ENCODE data around the gene CHD3. TPM values are rescaled to one million over a fixed set of nuclear protein-coding genes. Genes with fewer than 3 reads are reported as not detected.

CHD3 gene
- total RNA-seq (2014; rRNA removed; shearing (Covaris generic)), result 77.9 and 83.9 TPM in 2 replicates

GRCh38 chr17:7888184-7888920 is at the start of gene CHD3:
CHD3 (plus strand) TSS chr17:7888789; CDS start chr17:7889001, 212 bp downstream.

GRCh38 chr17:7854851-7855659 is 33.5 kb upstream of the CHD3 start, which contains the start of gene TMEM88:
TMEM88 (plus strand) TSS chr17:7855066; CDS start chr17:7855075, 9 bp downstream.

GRCh38 chr17:7856811-7857712 is 31.5 kb upstream of the CHD3 start, which contains the start of gene NAA38:
NAA38 (minus strand) TSS chr17:7857559; CDS start chr17:7857463, 96 bp downstream.

GRCh38 chr17:7857713-7858521 is 30.7 kb upstream of the CHD3 start, which contains the start of gene CYB5D1:
CYB5D1 (plus strand) TSS chr17:7858003; CDS start chr17:7858135, 132 bp downstream.

DNA sequence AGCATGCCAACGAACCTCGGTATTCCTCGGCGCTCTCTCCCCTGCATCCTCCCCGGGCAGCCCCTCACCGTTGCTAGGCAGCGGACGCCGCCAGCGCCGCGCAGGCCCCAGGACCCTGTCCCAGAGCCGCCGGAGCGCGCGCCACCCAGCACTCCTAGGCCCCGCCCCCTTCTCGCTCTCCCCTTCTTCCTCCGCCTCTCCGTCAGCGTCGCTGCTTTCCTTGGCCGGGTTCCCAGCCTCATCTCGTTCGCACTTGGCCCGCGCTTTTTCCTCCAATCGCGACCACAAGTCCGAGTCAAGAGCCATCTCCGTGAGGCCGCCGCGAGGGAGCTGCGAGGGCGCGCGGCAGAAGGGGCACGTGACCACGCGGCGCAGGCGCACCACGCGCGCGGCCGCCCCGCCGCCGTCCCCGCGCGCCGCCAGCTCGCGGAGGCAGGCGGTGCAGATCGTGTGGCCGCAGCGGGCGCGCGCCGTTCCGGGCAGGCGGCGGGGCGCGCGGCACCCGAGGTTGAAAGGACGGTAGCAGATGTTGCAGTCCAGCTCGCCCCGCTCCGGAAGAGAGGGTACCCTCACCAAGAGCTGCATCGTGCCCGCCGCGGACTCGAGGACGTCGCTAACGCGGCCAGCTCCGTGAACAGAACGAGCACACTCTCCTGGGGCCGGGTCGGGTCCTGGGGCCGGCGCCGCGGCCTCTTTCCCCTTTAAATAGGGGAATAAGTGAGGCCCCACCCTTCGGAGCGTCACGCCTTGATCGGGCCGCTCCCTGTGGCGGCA is 27.2 kb downstream of the CHD3 start, which contains the start of gene RNF227:
TSS of gene RNF227 (minus strand) at position 679 of the 774 bp plus-strand sequence. CDS start at position 585, 94 bp downstream.

DNA sequence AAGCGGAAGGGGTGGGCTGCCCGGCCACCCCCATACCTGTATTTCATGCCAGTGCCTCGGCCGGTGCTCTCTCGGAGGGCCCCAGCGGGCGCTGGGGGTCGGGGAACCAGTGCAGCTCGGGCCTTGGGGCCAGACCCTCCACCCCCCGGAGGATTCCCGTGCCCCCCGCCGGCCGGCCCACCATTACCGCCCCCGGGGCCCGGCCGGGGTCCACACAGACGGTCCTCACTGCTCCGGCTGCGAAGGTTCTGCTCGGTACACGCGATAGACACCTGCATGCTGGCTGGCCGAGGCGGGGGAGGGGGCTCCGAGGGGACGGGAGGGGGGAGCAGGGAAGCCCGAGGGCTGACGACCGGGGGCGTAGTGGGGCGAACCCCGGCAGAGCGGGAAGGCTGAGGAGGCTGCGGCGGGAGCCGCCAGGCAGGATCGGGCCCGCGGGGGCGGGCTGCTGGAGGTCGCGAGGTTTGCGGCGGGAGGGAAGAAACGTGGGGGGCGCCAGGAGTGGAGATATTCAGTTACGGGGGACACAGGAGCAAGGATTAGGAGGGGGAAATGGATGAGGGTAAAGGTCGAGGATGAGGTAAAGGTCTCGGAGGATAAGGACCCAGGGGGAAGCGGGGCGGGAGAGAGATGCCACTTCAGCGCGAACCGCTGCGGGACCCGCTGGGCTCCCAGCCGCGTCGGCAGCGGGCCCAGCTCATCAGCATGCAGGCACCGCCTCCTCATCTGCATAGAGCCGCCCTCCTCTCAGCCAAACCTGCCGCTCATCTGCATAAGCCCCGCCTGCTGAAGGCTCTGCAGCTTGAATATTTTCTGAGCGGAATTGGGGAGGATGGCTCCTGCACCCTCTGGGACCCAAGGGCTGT is 40.8 kb downstream of the CHD3 start, which contains the start of gene KCNAB3:
TSS of gene KCNAB3 (minus strand) at position 699 of the 866 bp plus-strand sequence. CDS start at position 278, 421 bp downstream.

GRCh38 chr17:7931709-7932482 is 43.3 kb downstream of the CHD3 start, which contains the start of the genes CNTROB and TRAPPC1:
CNTROB (plus strand) TSS chr17:7932206; CDS start chr17:7933080, 874 bp downstream.
TRAPPC1 (minus strand) TSS chr17:7931946; CDS start chr17:7931829, 117 bp downstream.

Small RNA genes within 50 kb of the gene (small RNA-seq; reads per million reads assigned to genes)
- gene SCARNA21, result 61.9 reads per million, percentile 95 among the genes with 10 or more reads in this experiment

Other genes with a start within 250 kb of the CHD3 start
- gene ATP1B2, start 237.9 kb upstream of the CHD3 start, total RNA-seq (2014; rRNA removed; shearing (Covaris generic)), result 0.03 and 0.08 TPM in 2 replicates
- gene TP53, start 201.3 kb upstream of the CHD3 start, total RNA-seq (2014; rRNA removed; shearing (Covaris generic)), result 40.1 and 41.7 TPM in 2 replicates
- gene WRAP53, start 200.3 kb upstream of the CHD3 start, total RNA-seq (2014; rRNA removed; shearing (Covaris generic)), result 10.4 and 22.0 TPM in 2 replicates
- 2.6 and 3.1 TPM in 2 replicates for gene EFNB3, start 183.6 kb upstream of the CHD3 start, total RNA-seq (2014; rRNA removed; shearing (Covaris generic))
- gene DNAH2, start 171.0 kb upstream of the CHD3 start, total RNA-seq (2014; rRNA removed; shearing (Covaris generic)), result 4.2 and 8.5 TPM in 2 replicates
- gene KDM6B, start 54.6 kb upstream of the CHD3 start, total RNA-seq (2014; rRNA removed; shearing (Covaris generic)), result 38.3 and 73.9 TPM in 2 replicates
- gene TMEM88, start 33.7 kb upstream of the CHD3 start, total RNA-seq (2014; rRNA removed; shearing (Covaris generic)), result 1.4 TPM in 1 of 2 replicates, not detected in the other
- gene NAA38, start 31.2 kb upstream of the CHD3 start, total RNA-seq (2014; rRNA removed; shearing (Covaris generic)), result 159 and 172 TPM in 2 replicates
- gene CYB5D1, start 30.8 kb upstream of the CHD3 start, total RNA-seq (2014; rRNA removed; shearing (Covaris generic)), result 9.3 and 11.5 TPM in 2 replicates
- gene RNF227, start 27.5 kb downstream of the CHD3 start, total RNA-seq (2014; rRNA removed; shearing (Covaris generic)), result 3.0 and 4.1 TPM in 2 replicates
- gene KCNAB3, start 41.1 kb downstream of the CHD3 start, total RNA-seq (2014; rRNA removed; shearing (Covaris generic)), result 2.0 and 4.4 TPM in 2 replicates
- gene TRAPPC1, start 43.2 kb downstream of the CHD3 start, total RNA-seq (2014; rRNA removed; shearing (Covaris generic)), result 38.9 and 39.0 TPM in 2 replicates
- 22.0 and 34.0 TPM in 2 replicates for gene CNTROB, start 43.4 kb downstream of the CHD3 start, total RNA-seq (2014; rRNA removed; shearing (Covaris generic))
- gene GUCY2D, start 113.8 kb downstream of the CHD3 start, total RNA-seq (2014; rRNA removed; shearing (Covaris generic)), result not detected in 2 replicates
- 0.26 and 0.32 TPM in 2 replicates for gene ALOX15B, start 150.3 kb downstream of the CHD3 start, total RNA-seq (2014; rRNA removed; shearing (Covaris generic))
- gene ALOX12B, start 198.9 kb downstream of the CHD3 start, total RNA-seq (2014; rRNA removed; shearing (Covaris generic)), result 0.19 and 0.94 TPM in 2 replicates
- not detected in 2 replicates for gene ALOXE3, start 229.7 kb downstream of the CHD3 start, total RNA-seq (2014; rRNA removed; shearing (Covaris generic))
- gene HES7, start 235.3 kb downstream of the CHD3 start, total RNA-seq (2014; rRNA removed; shearing (Covaris generic)), result 0.91 and 1.2 TPM in 2 replicates

All from A375 (cell line).